ENCODE results near the gene ALS2CL.

The ALS2CL gene

GRCh38 chr3:46710671-46711295 is 17.3 kb upstream of the ALS2CL start:
- Histone ChIP-seq H3K9ac (ENCODE audit: insufficient read length, low read depth) (no peak overlapping the region), H3K4me1 (ENCODE audit: insufficient read depth, insufficient read length) (peaks cover 21% of the 10 kb centered on the region), H3K36me3 (ENCODE audit: insufficient read depth, insufficient read length, low read length) (no peaks in the 10 kb centered on the region), H3K4me3 (ENCODE audit: insufficient read length, low read depth) (no peak overlapping the region), H3K9me3 (ENCODE audit: insufficient read depth, low read length) (no peaks in the 10 kb centered on the region), H3K27me3 (ENCODE audit: insufficient read depth, insufficient read length) (no peaks in the 10 kb centered on the region)
- TF ChIP-seq SUZ12 (IDR thresholded peaks at IDR 0.05; ENCODE audit: extremely low read depth, insufficient read depth, insufficient read length) (no peak), YY1 (IDR thresholded peaks at IDR 0.05; ENCODE audit: insufficient read depth, insufficient read length) (no peak), ZNF274 (IDR thresholded peaks at IDR 0.05; ENCODE audit: low read depth, low read length) (no peak)
- no peak for DNase-seq (ENCODE audit: low read depth, low spot score)

GRCh38 chr3:46710229-46710628 is 16.8 kb upstream of the ALS2CL start:
- H3K4me1 ChIP-seq (ENCODE audit: insufficient read depth, insufficient read length): peaks cover 21% of the 10 kb centered on the region
- no peak for DNase-seq (ENCODE audit: low read depth, low spot score)
- H3K9ac ChIP-seq (ENCODE audit: insufficient read length, low read depth): no peak overlapping the region
- H3K4me3 ChIP-seq (ENCODE audit: insufficient read length, low read depth): no peak overlapping the region
- TF ChIP-seq SUZ12 (IDR thresholded peaks at IDR 0.05; ENCODE audit: extremely low read depth, insufficient read depth, insufficient read length): no peak
- no peak for TF ChIP-seq ZNF274 (IDR thresholded peaks at IDR 0.05; ENCODE audit: low read depth, low read length)
- TF ChIP-seq YY1 (IDR thresholded peaks at IDR 0.05; ENCODE audit: insufficient read depth, insufficient read length): no peak
- no peaks in the 10 kb centered on the region for H3K36me3 ChIP-seq (ENCODE audit: insufficient read depth, insufficient read length, low read length)
- H3K9me3 ChIP-seq (ENCODE audit: insufficient read depth, low read length): no peaks in the 10 kb centered on the region
- no peaks in the 10 kb centered on the region for H3K27me3 ChIP-seq (ENCODE audit: insufficient read depth, insufficient read length)

- Histone ChIP-seq H3K36me3 (ENCODE audit: insufficient read depth, insufficient read length, low read length) (no peaks in the 10 kb centered on the region), H3K9me3 (ENCODE audit: insufficient read depth, low read length) (no peaks in the 10 kb centered on the region), H3K27me3 (ENCODE audit: insufficient read depth, insufficient read length) (no peaks in the 10 kb centered on the region), H3K4me1 (ENCODE audit: insufficient read depth, insufficient read length) (peaks cover 21% of the 10 kb centered on the region), H3K4me3 (ENCODE audit: insufficient read length, low read depth) (no peak overlapping the region), H3K9ac (ENCODE audit: insufficient read length, low read depth) (no peak overlapping the region)
- no peak for TF ChIP-seq SUZ12 (IDR thresholded peaks at IDR 0.05; ENCODE audit: extremely low read depth, insufficient read depth, insufficient read length)
- TF ChIP-seq YY1 (IDR thresholded peaks at IDR 0.05; ENCODE audit: insufficient read depth, insufficient read length): no peak
- TF ChIP-seq ZNF274 (IDR thresholded peaks at IDR 0.05; ENCODE audit: low read depth, low read length): no peak
- no peak for DNase-seq (ENCODE audit: low read depth, low spot score)
These were observed 16.2 kb upstream of the ALS2CL start for GRCh38 chr3:46709721-46710120.

- Histone ChIP-seq H3K36me3 (ENCODE audit: insufficient read depth, insufficient read length, low read length) (no peaks in the 10 kb centered on the region), H3K27me3 (ENCODE audit: insufficient read depth, insufficient read length) (no peaks in the 10 kb centered on the region), H3K9me3 (ENCODE audit: insufficient read depth, low read length) (no peaks in the 10 kb centered on the region), H3K9ac (ENCODE audit: insufficient read length, low read depth) (no peak overlapping the region), H3K4me3 (ENCODE audit: insufficient read length, low read depth) (no peak overlapping the region), H3K4me1 (ENCODE audit: insufficient read depth, insufficient read length) (peaks cover 21% of the 10 kb centered on the region)
- TF ChIP-seq ZNF274 (IDR thresholded peaks at IDR 0.05; ENCODE audit: low read depth, low read length): no peak
- DNase-seq (ENCODE audit: low read depth, low spot score): no peak
These were observed 15.7 kb upstream of the ALS2CL start for GRCh38 chr3:46709157-46709654.

- H3K27me3 ChIP-seq (ENCODE audit: insufficient read depth, insufficient read length): peaks cover 5% of the 10 kb centered on the region
- peaks cover 15% of the 10 kb centered on the region for H3K4me1 ChIP-seq (ENCODE audit: insufficient read depth, insufficient read length)
- no peak overlapping the region for H3K9ac ChIP-seq (ENCODE audit: insufficient read length, low read depth)
- TF ChIP-seq SUZ12 (IDR thresholded peaks at IDR 0.05; ENCODE audit: extremely low read depth, insufficient read depth, insufficient read length) (no peak), YY1 (IDR thresholded peaks at IDR 0.05; ENCODE audit: insufficient read depth, insufficient read length) (no peak), ZNF274 (IDR thresholded peaks at IDR 0.05; ENCODE audit: low read depth, low read length) (no peak)
- H3K9me3 ChIP-seq (ENCODE audit: insufficient read depth, low read length): no peaks in the 10 kb centered on the region
- H3K4me3 ChIP-seq (ENCODE audit: insufficient read length, low read depth): no peak overlapping the region
- H3K36me3 ChIP-seq (ENCODE audit: insufficient read depth, insufficient read length, low read length): no peaks in the 10 kb centered on the region
- no peak for DNase-seq (ENCODE audit: low read depth, low spot score)
These were observed 15.1 kb upstream of the ALS2CL start for GRCh38 chr3:46708401-46709156.

DNA sequence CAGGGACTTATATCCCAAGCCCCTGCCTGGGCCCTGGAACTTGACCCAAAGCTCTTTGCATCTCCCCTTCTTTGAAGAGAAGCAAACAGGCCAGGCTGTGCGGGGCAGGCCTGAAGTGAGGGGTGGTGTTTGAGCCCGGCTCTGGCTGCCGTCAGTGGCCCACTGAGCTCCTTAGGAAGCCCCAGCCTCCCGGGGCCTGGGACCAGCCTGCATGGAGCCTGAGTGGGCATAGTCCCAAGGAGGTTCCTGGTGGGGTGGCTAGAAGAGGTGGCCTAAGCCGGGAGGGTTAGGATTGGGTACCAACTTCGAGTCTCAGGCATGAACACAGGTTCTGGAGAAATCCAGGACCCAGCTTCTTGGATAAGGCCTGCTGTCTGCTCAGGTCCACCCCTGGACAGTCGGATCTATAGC is 14.1 kb upstream of the ALS2CL start:
- Histone ChIP-seq H3K4me1 (ENCODE audit: insufficient read depth, insufficient read length) (peaks cover 20% of the 10 kb centered on the region), H3K9ac (ENCODE audit: insufficient read length, low read depth) (no peak overlapping the region), H3K36me3 (ENCODE audit: insufficient read depth, insufficient read length, low read length) (no peaks in the 10 kb centered on the region), H3K9me3 (ENCODE audit: insufficient read depth, low read length) (no peaks in the 10 kb centered on the region), H3K27me3 (ENCODE audit: insufficient read depth, insufficient read length) (peaks cover 9% of the 10 kb centered on the region), H3K4me3 (ENCODE audit: insufficient read length, low read depth) (no peak overlapping the region)
- TF ChIP-seq ZNF274 (IDR thresholded peaks at IDR 0.05; ENCODE audit: low read depth, low read length) (no peak), YY1 (IDR thresholded peaks at IDR 0.05; ENCODE audit: insufficient read depth, insufficient read length) (no peak)
- DNase-seq (ENCODE audit: low read depth, low spot score): no peak

- DNase-seq (ENCODE audit: low read depth, low spot score): no peak
- Histone ChIP-seq H3K4me1 (ENCODE audit: insufficient read depth, insufficient read length) (peaks cover 26% of the 10 kb centered on the region), H3K36me3 (ENCODE audit: insufficient read depth, insufficient read length, low read length) (no peaks in the 10 kb centered on the region), H3K9ac (ENCODE audit: insufficient read length, low read depth) (no peak overlapping the region), H3K27me3 (ENCODE audit: insufficient read depth, insufficient read length) (peaks cover 11% of the 10 kb centered on the region), H3K4me3 (ENCODE audit: insufficient read length, low read depth) (no peak overlapping the region), H3K9me3 (ENCODE audit: insufficient read depth, low read length) (no peaks in the 10 kb centered on the region)
- TF ChIP-seq SUZ12 (IDR thresholded peaks at IDR 0.05; ENCODE audit: extremely low read depth, insufficient read depth, insufficient read length) (no peak), ZNF274 (IDR thresholded peaks at IDR 0.05; ENCODE audit: low read depth, low read length) (no peak), YY1 (IDR thresholded peaks at IDR 0.05; ENCODE audit: insufficient read depth, insufficient read length) (no peak)
These were observed 13.5 kb upstream of the ALS2CL start for GRCh38 chr3:46706771-46707582.
